K562 (cell line): ENCODE data around the gene ABCF2. TPM values are rescaled to one million over a fixed set of nuclear protein-coding genes. Genes with fewer than 3 reads are reported as not detected.

Source experiments
- CGGBP1 ChIP-seq: fragments of 250-450 bp; sonication (Bioruptor Pico); IDR thresholded peaks from 2 replicates; pipeline ENCODE4 v1.9.0; 2021; ENCODE audit warnings: mild to moderate bottlenecking
- ESRRB ChIP-seq: fragments of 250-450 bp; sonication (Bioruptor Pico); IDR thresholded peaks from 2 replicates; pipeline ENCODE4 v1.5.0; 2020; ENCODE audit warnings: mild to moderate bottlenecking, moderate library complexity, borderline replicate concordance
- FOXP4 ChIP-seq: sonication (generic); formaldehyde crosslinking; IDR thresholded peaks from 2 replicates; pipeline ENCODE4 v1.8.0; 2022; ENCODE audit warnings: mild to moderate bottlenecking, missing genetic modification reagents, borderline replicate concordance
- HMGN3 ChIP-seq: IDR thresholded peaks from 2 replicates; pipeline ENCODE4 v1.6.1; 2011; ENCODE audit warnings: borderline replicate concordance, low read depth, mild to moderate bottlenecking, mixed read lengths, low read length; ENCODE audit not compliant: insufficient read length; ENCODE audit errors: extremely low read depth
- MED1 ChIP-seq: sonication (generic); formaldehyde crosslinking; IDR thresholded peaks from 2 replicates; pipeline ENCODE4 v1.8.1; 2023; ENCODE audit warnings: missing genetic modification reagents, borderline replicate concordance
- NFYB ChIP-seq: IDR thresholded peaks from 2 replicates; pipeline ENCODE4 v1.6.1; 2011; ENCODE audit warnings: mild to moderate bottlenecking, moderate library complexity; ENCODE audit not compliant: insufficient read length; ENCODE audit errors: extremely low read depth
- POLR2B ChIP-seq: fragments of 450-650 bp; IDR thresholded peaks from 2 replicates; pipeline ENCODE4 v1.6.1; 2018; ENCODE audit warnings: low read depth; ENCODE audit not compliant: partially characterized antibody
- RB1 ChIP-seq: fragments of 450-650 bp; IDR thresholded peaks from 2 replicates; pipeline ENCODE4 v1.6.1; 2017; ENCODE audit warnings: low read depth, mild to moderate bottlenecking
- RBM39 ChIP-seq: fragments of 200-400 bp; formaldehyde crosslinking; optimal IDR thresholded peaks from 2 replicates; pipeline ENCODE3; 2018; ENCODE audit warnings: low read depth, low read length
- RHOXF2B ChIP-seq: fragments of 250-450 bp; sonication (Bioruptor Pico); conservative IDR thresholded peaks from 2 replicates; pipeline ENCODE4 v1.5.1; 2021
- RUNX1 ChIP-seq: sonication (generic); IDR thresholded peaks from 2 replicates; pipeline ENCODE4 v1.6.1; 2016; ENCODE audit warnings: antibody characterized with exemption, low read depth
- SAFB ChIP-seq: fragments of 200-400 bp; formaldehyde crosslinking; IDR thresholded peaks from 2 replicates; pipeline ENCODE4 v1.6.1; 2017; ENCODE audit warnings: low read depth, low read length, borderline replicate concordance
- SAFB2 ChIP-seq: fragments of 200-400 bp; formaldehyde crosslinking; IDR thresholded peaks from 2 replicates; pipeline ENCODE4 v1.6.1; 2018; ENCODE audit warnings: borderline replicate concordance, low read length, low read depth, moderate library complexity; ENCODE audit not compliant: severe bottlenecking
- SIRT6 ChIP-seq: IDR thresholded peaks from one replicate; pipeline ENCODE4 v1.6.1; 2012; ENCODE audit warnings: low read depth, mild to moderate bottlenecking, control low read depth, inconsistent platforms, low read length, moderate library complexity
- TCF3 ChIP-seq: sonication (generic); formaldehyde crosslinking; IDR thresholded peaks from 2 replicates; pipeline ENCODE4 v1.4.0; 2020; ENCODE audit warnings: mild to moderate bottlenecking, missing genetic modification reagents
- UBTF ChIP-seq, 2 experiments: IDR thresholded peaks; 2 replicates each; pipeline ENCODE4 v1.6.1; 2012; ENCODE audit warnings: improper control_type of control experiment in 2 of 2, low read depth in 2 of 2, low read length in 2 of 2, borderline replicate concordance in 1 of 2
- ZBTB7A ChIP-seq: IDR thresholded peaks from 2 replicates; pipeline ENCODE4 v1.6.1; 2011; ENCODE audit warnings: low read depth, mild to moderate bottlenecking, low read length, moderate library complexity, borderline replicate concordance; ENCODE audit not compliant: control insufficient read depth
- ZNF23 ChIP-seq: fragments of 250-450 bp; sonication (Bioruptor Pico); IDR thresholded peaks from 2 replicates; pipeline ENCODE4 v1.4.0; 2020; ENCODE audit warnings: mild to moderate bottlenecking
- ZNF436 ChIP-seq: fragments of 250-450, 450-650 bp; sonication (Bioruptor Pico); formaldehyde crosslinking; IDR thresholded peaks from 2 replicates; pipeline ENCODE4 v1.7.0; 2020; ENCODE audit warnings: mild to moderate bottlenecking
- ZNF780A ChIP-seq: fragments of 250-450 bp; sonication (Bioruptor Pico); IDR thresholded peaks from 2 replicates; pipeline ENCODE4 v1.5.0; 2021; ENCODE audit warnings: mild to moderate bottlenecking
- ZSCAN32 ChIP-seq: fragments of 450-650 bp; formaldehyde crosslinking; IDR thresholded peaks from 2 replicates; pipeline ENCODE4 v1.4.0; 2020; ENCODE audit warnings: mild to moderate bottlenecking, moderate library complexity
- polyA plus RNA-seq, 8 experiments: library from polyadenylated mRNA; depleted of rRNA in 4 of 8; stranded (reverse) in 5 of 8; unstranded in 3 of 8; fragments of >200 nt; fragmentation: Nextera tagmentation in 2 of 8; fragmentation: Illumina TruSeq in 1 of 8; extraction: Ambion mirVana in 2 of 8; extraction: Trizol in 1 of 8; gene quantifications; 2 replicates each; pipeline versions ENCODE4 v1.2.1 to v1.2.3, GENCODE V29; 2011 to 2014; ENCODE audit warnings: inconsistent platforms in 1 of 8, missing spikeins in 1 of 8
- total RNA-seq, 7 experiments: library from RNA; depleted of rRNA in 6 of 7; stranded (reverse); fragments of >200 nt in 6 of 7; fragmentation: Illumina TruSeq in 2 of 7; extraction: Trizol in 2 of 7; gene quantifications; 2 replicates each; pipeline versions ENCODE4 v1.2.1 to v1.2.3, GENCODE V29; 2011 to 2021; ENCODE audit warnings: low replicate concordance in 1 of 7
- TF ChIP-seq, protein P1 (sequence below): conservative IDR thresholded peaks from 2 replicates; pipeline ENCODE4 v1.6.1; 2011; ENCODE audit warnings: low read depth, mild to moderate bottlenecking, low read length; ENCODE audit not compliant: control insufficient read depth

The ABCF2 gene
- total and polyA plus RNA-seq, 9 of the 15 experiments (the other 6 are each of a cell fraction or from before 2014, with no cell fraction given), result 62.1 to 224 (median 113) TPM

GRCh38 chr7:151172273-151173141 is 54.5 kb downstream of the ABCF2 start (continued):
- TF ChIP-seq UBTF (IDR thresholded peaks at IDR 0.05; ENCODE audit: borderline replicate concordance in 1 of 2, low read depth in 2 of 2, low read length in 2 of 2) (0 out of 4 replicates have a peak, but pooled peaks of 1 of the 2 experiments have one; percentile 29), ESRRB (CRISPR knock-in tag) (no peak), HMGN3 (peak; percentile 92), SIRT6 (no peak), RB1 (peak; percentile 100), ZNF436 (CRISPR knock-in tag) (no peak), NFYB (no peak), ZNF780A (CRISPR knock-in tag) (no peak), ZBTB7A (peak; percentile 76), MED1 (CRISPR knock-in tag) (no peak), CGGBP1 (CRISPR knock-in tag) (no peak), RBM39 (no peak), FOXP4 (CRISPR knock-in tag) (no peak), POLR2B (no peak), RUNX1 (peak; percentile 54; the same call in 1 of the 2 replicates), ZNF23 (CRISPR knock-in tag) (no peak), SAFB2 (no peak), SAFB (no peak), ZSCAN32 (CRISPR knock-in tag) (no peak), TCF3 (CRISPR knock-in tag) (peak; percentile 21; the same call in 1 of the 2 replicates), RHOXF2B (CRISPR knock-in tag) (no peak; the same call in 1 of the 2 replicates)
- TF ChIP-seq, protein P1, sequence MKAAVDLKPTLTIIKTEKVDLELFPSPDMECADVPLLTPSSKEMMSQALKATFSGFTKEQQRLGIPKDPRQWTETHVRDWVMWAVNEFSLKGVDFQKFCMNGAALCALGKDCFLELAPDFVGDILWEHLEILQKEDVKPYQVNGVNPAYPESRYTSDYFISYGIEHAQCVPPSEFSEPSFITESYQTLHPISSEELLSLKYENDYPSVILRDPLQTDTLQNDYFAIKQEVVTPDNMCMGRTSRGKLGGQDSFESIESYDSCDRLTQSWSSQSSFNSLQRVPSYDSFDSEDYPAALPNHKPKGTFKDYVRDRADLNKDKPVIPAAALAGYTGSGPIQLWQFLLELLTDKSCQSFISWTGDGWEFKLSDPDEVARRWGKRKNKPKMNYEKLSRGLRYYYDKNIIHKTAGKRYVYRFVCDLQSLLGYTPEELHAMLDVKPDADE, result no peak
